NCI-H82 treated with DMSO at 0.1 percent for 48 hours (cell line): Measurements from ENCODE around the gene IGF1R.
A peak's percentile ranks its signal among the peaks of the same experiment; 100 is the strongest.

Experiments used
- DNase-seq: peaks from one replicate; lab custom pipeline; 2025; ENCODE audit not compliant: unreplicated experiment; lab: John Stamatoyannopoulos, UW

The IGF1R gene

DNA sequence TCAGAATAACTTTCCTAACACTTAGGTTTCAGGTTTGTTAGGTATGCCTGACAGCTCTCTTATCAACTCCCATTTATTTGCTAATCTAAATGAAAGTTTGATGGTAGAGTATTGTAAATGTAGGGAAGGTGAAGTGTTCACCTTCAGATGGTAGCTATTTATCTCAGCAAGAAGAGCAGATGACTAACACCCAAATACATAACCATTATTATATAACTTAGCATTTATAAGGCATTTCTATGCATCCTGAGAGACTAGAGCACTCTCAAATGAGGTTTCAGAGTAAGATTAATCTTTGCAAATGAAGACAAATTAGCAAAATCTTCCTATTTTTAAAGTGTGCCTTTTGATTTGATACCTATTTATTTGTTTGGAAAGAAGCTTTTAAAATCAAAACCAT lies 143.8 kb downstream of the IGF1R start:
- no peak for DNase-seq

DNA sequence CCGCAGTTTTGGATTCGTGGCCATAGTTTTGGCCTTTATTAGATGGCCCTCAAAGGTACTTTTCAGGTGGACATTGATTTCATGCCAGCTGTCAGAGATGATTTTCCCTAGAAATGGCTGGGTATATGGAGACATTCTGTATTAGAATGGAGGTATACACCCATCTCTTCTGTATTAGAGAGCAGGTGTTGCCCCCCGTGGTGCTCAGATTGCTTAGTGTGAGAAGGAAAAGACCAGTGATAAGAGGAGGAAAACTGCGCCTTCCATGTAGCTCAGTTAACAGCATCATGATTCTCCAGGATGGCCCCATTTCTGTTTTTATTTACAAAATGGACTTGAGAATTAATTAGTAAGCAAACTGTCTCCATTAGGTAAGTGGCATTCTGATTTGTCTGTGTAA lies 145.9 kb downstream of the IGF1R start:
- no peak for DNase-seq

DNA sequence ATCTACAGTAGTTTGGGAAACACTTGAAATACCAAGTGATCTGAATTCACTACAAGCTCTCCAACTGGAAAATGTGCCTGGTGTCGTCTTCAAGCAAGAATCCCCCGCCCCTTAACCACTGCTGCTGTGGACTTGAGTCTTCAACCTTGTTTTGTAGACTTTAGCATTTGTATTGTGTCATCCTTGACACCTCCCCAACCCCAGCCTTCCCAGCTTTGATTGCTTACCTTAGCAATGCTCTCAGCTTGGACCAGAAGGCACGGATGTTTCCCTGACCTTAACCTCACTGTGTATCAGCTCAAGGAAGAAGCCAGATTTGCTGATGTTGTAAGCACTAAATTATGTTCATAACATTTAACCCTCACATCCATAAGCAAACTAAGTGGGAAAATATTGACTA lies 146.4 kb downstream of the IGF1R start:
- no peak for DNase-seq

DNA sequence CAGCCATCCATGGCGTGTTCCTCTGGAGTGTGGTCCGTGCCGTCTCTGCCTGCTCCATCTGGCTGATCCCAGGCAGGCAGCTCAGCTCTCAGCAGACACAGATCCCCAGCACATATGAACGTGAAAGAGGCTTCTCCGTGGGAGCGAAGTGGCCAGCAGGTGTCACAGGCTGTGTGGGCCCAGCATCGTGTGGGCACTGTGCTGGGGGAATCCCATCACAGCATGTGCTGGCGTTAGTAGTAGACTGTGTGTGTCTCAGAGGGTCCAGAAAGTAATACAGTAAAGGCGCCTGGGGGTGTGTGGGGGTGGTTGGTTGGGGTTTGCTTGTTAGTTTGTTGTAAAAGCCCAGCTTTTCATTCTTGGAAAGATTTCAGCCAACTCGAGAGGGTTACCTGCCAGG lies 147.6 kb downstream of the IGF1R start:
- DNase-seq, result no peak

DNA sequence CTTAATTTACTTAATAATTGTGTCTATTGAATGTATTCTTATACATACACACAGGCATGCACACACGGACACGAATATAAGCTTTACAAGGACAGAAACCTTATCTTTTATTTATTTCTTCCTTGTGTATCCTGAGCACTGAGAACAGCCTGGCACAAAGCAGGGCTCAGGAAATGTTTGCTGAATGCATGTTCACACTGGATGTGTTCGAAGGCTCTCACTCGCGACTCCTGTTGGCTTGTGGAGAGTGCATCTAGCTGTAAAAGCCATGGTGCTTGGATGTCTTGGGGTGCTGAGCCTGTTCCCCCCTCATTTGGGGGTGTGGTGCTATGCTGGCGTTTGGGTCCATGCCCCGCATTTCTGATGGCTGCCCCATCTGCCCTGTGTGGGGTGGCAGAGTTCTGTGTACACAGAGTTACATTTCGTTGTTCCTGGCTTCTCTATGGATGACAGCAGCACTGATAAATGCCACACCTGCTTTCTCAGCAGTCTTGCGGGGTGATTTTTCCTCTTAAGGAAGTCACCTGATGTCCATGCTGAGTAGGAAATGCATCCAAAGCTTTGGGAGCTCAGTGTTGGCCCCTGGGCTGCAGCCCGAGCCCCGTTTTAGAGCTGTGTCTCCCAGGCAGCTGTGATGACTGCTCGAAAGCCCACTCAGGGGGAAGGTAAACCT lies 148.5 kb downstream of the IGF1R start:
- no peak for DNase-seq

DNA sequence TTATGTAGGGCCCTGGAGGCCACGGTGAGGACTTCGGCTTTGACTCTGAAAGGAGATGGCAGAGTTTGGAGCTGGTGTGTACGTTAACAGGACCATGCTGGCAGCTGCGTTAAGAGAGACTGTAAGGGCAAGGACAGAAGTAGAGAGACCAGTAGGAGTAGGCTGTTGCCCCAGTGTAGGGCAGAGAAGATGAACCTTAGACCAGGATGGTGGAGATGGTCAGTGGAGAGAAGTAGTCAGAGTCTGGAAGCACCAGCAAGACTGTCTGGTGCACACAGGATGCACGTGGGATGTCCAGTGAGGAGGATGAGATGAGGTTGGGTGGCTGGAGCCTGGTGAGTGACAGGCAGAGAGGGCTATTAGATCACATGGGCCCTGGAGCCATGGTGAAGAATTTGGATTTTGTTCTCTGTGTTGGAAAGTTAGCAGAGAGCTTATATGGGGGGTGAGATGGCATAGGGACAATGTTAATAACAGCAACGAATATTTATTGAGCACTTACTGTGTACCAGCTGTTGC lies 150.1 kb downstream of the IGF1R start:
- no peak for DNase-seq

DNA sequence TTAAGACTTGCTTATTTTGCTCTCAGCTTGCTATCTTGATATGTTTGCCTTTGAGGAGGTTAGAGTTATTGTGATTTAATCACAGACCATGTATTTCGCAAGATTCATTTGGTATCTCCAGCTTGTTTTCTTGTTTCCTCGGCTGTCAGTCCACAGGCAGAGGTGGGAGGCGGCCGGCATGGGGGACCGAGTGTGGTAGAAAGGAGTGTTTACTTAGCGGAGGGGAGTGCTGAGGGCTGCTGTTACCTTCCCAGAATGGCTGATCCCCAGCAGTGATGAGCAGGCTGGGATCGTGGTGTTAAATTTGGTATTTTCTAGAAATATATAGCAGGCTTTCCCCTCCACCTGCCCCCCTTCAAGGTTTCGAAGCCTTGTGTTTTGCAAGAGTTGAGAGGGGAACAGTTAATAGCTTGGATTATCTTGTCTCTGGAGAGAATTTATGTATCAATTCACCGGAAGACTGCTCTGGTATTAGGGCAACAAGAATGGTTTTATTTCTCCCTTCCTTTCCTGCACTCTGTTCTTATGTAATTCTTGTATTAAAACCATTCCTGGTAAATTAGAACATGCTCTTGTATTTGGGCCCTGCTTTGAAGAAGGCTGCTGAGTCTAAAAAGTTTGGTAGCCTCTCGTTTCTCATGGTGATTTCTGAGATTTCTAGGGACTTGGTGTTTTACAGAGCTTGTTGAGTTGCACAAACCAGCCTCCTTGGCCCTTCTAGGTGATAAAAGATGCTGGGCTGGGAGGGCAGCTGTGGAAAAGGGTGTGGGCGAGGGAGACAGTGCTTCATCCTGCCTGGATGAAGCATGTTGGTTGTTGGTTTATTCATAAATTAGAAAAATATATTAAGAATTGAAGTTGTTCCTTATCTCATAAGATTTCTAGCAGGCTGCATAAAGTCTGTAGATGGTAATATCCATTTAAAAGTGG lies 151.4 kb downstream of the IGF1R start:
- peak; percentile 29 for DNase-seq

DNA sequence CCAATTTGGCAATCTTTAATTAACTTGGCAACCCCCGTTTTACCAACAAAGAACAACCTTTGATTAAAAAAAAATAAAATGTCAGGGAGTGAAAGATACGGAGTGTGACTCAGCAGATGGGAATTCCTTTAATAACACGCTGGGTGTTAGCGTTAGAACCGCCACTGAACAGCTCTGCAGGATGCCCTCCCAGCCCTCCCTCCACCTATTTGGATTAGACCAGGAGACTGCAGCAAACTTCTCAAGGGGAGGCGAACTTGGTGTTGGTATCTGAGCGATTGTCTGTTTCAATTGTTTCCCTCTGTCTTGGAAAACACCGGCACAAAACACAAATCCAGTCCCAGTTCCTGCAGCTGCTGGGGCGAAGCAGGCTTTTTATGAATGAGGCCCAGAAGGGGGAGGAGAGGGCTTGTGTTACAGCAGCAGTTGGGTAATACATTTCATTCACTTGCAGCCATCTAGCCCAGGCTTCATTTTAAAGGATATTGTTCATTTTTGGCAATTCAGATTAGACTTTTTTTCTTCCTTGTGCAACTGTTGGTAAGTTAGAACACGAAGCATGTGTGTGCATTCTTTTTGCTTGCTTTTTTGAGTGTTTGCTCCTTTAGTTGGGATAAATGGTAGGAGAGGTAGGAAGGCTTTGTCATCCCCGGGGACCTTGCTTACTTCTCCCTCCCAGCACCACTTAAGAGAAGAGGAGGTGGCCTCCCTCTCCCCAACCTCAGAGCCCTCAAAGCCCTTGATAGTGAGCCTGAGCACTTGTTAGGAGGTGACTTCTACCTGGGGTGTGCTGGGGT lies 152.3 kb downstream of the IGF1R start:
- DNase-seq, result peak; percentile 37

DNA sequence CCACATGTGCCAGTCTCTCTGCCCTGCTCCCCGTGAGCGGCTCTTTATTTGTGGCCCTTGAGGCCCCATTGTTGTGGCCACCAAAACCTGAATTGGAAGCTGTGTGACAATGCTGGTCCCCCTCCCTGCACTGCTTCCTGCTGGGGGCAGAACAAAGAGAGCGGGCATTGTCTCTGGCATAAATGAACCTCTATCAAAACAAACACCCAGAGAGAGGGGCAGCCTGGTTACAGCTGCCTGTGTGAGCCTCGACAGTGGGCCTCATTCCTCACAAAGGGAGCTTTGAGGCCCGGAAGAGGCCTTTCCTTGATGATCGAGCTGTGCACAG lies 152.9 kb downstream of the IGF1R start:
- DNase-seq, result no peak

DNA sequence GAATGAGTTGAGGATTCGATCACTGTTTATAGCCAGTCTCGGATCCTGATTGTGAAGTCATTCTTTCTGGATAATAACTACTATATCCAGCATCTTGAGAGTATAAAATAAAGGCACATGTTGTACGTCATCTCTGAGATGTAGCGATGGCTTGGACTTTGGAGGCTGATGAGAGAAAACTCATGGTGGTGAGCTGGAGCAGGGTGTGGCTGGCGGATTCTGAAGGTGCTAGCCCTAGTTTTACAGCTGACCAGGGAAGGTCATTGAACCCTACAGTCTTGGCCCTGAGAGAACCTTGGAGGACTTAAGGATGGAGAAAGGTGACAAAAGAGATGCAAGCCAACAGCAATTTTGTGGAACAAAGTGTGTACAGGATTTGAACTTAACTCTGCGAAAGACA lies 153.8 kb downstream of the IGF1R start:
- no peak for DNase-seq

DNA sequence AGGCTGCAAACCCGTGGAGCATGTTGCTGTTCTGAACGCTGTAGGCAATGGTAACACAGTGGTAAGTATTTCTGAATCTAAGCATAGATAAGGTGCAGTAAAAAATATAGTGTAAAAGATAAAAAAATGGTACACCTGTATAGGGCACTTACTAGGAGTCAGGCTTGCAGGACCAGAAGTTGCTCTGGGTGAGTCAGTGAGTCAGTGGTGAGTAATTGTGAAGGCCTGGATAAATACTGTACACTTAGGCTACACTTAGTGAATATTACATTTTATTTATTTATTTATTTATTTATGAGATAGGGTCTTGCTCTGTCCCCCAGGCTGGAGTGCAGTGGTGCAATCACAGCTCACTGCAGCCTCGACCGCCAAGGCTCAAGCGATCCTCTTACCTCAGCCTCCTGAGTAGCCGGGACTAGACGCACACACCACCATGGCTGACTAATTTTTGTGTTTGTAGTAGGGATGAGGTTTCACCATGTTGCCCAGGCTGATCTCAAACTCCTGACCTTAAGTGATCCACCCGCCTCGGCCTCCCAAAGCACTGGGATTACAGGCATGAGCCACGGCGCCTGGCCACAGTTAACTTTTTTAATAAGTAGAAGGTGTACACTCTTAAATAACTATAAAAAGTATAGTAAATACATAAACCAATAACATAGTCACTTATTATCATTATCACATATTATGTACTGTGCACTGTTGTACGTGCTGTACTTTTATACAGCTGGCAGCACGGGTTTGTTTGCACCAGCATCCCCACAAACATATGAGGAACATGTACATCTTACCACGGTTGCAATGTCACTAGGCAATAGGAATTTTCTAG lies 155.1 kb downstream of the IGF1R start:
- no peak for DNase-seq

DNA sequence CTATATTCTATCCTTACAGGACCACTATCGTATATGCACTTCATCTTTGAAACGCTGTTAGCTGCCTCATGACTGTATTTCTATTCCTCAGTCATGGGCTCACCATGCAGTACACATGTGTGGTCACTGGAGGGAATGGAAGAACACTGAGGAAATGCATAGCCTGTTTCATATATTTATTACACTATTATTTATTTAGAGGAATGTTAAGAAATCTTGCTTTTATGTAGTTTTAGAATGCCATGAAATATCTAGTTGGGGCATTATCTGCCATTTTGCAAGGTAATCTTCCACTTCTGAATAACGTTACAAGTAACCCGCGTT lies 155.7 kb downstream of the IGF1R start:
- DNase-seq, result no peak

DNA sequence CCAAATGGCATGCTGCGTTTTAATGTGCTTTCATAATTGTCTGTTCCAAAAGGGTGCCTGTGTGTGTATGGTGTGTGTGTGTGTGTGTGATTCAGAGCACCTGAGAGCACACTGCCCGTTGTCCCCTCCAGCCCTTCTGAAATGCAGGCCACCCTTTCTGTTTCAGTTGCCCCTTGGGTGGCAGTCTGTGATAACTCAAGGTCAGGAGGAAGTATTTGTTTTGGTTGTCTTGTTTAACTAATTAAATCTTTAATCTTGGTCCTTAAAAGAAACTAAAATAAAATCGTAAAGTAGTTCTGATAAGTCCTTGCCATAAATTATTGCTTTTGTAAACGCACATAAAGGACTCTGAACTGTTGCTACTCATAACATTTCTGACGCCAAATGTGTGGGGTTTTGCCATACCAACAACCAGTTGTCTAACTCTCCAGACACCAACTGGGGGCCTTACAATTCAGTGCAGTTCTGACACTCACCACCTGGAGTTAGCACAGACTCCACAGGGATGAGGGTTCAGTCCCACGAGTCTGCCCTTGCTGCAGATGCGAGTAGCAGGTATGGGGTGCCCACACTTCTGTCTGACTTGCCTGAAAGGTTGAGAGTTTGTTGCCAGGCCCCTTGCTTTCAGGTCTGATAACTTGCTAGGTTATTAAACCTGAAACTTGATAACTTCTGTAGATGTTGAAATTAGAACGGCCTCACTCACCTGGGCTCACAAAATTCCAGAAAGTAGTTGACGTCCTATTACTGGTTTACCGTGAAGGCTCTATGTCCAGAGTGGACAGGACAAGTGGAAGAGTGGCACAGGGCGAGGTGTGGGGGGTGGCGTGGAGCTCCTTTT lies 157.3 kb downstream of the IGF1R start:
- no peak for DNase-seq

DNA sequence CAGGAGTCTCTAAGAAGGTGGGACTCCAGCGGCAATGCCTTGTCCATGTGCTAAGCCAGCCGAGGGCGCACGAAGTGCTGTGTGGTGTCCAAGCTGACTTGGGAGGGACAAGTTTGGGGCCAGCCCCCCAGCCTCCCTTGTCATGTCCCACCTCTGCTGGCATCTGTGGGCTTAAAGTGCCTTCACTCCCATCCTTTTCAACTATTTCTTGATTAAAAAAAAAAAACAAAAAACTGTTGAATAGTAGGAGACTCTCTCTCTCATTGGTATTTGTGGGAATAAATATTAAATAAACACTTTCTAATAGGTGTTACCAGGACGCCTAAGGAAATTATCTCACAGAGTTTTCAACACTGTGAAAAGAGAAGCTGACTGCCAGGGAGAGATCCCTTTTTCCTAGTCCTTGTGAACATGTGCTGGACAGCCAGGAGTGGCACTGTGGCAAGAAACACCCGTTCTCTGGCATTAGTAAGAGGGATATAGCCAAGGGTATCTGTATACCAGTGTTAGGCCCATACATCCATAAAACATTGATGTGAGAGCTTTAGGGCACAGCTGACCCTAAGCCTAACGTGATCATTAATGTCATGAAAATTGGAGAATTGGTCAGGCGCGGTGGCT lies 158.0 kb downstream of the IGF1R start:
- no peak for DNase-seq

DNA sequence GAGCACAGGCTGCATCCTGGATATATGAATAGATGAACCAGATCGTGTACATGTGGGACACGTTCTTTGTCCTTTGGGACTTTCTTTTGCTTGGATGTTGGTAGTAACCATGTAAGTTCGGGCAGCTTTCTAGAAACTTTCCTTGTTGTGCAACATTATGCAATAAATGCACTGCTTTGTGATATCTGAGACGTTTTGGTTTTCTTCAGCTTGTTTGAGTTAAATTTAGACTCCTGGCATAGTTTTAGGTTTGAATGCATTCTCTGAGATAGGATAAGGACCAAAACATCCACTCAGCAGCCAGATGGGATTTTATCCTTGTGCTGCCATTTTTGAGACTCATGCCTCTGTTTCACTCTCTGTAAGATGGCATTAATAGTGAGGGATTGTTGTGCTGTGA lies 158.9 kb downstream of the IGF1R start:
- DNase-seq, result no peak

DNA sequence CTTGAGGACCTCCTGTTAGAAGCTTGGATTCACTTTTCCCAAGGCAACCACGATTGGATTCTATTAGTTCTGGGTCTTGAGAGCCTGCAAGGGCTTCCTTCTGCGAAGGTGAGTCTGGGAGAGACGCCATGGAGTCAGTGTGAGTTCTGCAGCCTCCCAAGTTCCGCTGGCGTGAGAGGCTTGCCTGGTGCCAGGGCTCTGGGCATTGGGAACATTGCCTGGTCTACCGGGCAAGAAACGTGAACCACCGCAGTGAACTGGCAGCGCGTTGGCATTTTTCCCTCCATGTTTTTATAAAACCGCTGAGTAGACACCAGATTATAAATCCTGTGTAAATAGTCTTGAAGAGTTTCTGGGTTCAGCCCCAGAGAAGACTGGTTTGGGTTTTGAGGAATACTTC lies 160.9 kb downstream of the IGF1R start:
- no peak for DNase-seq

DNA sequence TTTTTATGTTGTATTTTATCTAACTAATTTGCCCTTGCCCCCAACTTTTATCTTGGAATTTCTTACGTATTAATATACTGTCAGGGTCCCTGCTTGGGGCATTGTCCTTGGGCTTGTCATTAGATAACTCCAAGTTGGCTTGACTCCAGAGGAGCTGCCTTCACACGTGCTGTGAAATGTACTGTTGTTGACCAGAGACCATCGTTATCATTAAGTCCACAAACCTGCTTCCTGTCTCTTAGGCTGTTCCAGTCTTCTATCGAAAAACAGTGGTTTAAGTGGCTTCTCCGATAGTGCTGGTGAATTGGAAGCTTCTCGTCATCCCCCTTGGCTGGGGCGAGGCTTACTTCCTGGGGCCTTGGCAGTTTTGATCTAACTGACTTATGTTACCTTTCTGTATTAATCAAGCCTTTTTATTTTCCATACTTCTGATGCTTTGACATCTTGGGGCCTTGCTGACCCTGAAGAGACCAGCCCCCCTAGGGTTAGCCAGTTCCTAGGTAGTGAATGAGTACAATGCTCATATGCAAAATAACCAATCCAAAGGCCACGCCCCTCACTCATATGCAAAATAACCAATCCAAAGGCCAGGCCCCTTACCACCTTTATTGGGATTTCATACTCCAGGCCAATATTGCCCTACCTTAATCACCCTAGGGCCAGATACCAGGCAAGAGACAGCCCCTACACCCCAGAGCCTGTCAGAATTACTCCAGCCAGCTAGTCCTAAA lies 164.5 kb downstream of the IGF1R start:
- no peak for DNase-seq

DNA sequence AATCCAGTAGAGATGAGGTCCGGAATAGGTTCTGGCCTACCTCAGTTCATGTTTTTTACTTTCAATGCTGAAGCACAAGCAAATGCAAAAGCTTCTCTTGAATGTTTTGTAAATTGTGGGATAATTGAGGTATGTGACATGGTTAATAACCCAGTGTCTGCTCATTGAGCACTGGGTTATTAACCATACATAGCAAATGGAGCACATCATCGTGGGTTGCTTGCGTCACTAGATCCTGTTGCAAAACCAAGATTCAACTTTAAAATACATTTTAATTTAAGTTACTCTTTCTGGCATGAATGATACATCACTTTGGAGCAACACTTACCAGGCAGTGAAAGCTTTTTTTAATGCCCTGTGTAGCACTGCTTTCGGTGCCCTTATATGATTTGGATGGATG lies 165.6 kb downstream of the IGF1R start:
- DNase-seq, result no peak

DNA sequence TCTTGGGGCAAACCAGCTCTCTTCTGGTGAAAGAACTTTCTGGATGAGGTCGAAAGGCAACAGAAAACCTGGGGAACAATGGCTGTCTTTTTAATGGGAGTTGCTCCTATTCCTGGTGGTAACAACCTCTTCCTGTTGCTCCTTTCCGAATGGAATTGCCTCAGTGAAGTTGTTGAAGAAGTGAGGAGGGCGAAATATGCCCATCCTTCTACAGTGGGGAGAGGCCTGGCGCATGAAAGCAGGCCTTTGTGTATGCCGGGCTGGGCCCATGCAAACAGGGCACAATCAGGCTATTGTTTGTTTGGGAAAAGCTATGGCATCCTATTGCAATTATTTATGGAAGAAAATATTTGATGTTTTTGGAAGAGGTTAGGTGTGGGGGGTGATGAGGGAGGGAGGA lies 166.9 kb downstream of the IGF1R start:
- DNase-seq, result no peak
